HepG2 (cell line): ENCODE measurements around the gene SMCO4. TPM values are rescaled to one million over a fixed set of nuclear protein-coding genes. Genes with fewer than 3 reads are reported as not detected.

Source experiments
- ATAC-seq: fragments of 200-7000 bp; cut with Tn5 transposase; 3 replicates; pipeline ENCODE4 v1.9.1; 2020; ENCODE audit warnings: mild to moderate bottlenecking, moderate library complexity
- BruUV-seq: library from RNA; stranded (reverse); fragments of 400-500 nt; replicated peaks from 2 replicates; lab custom pipeline; 2021; lab: Mats Ljungman, UMichigan
- CTCF ChIA-PET: fragments of 300-600 bp; formaldehyde crosslinking; extraction: SDS; loops from one replicate; lab custom pipeline; 2021; ENCODE audit warnings: low total read pairs, inconsistent platforms, low intra/inter-chr PET ratio; lab: Yijun Ruan, JAX
- POLR2A ChIA-PET: fragments of 350-600 bp; sonication (Branson Sonifier 250); formaldehyde crosslinking; loops from one replicate; lab custom pipeline; 2020; ENCODE audit warnings: antibody characterized with exemption, inconsistent platforms; lab: Yijun Ruan, JAX
- DNase-seq: peaks from one replicate; pipeline ENCODE4 v3.0.0-alpha.2; 2015; ENCODE audit warnings: low spot score
- FAIRE-seq: peaks from 3 replicates; lab custom pipeline; 2011; peaks lifted over from hg19 to GRCh38; lab: Jason Lieb, UNC
- H2AFZ ChIP-seq: one replicate; pipeline ENCODE4 v1.6.1; 2011; ENCODE audit warnings: low read length, inconsistent platforms
- H3K27ac ChIP-seq: fragments of 300-600 bp; 3 replicates; pipeline ENCODE4 v1.8.0; 2011; ENCODE audit warnings: mixed run types, mild to moderate bottlenecking, mixed read lengths, low read length, inconsistent platforms; ENCODE audit not compliant: insufficient read depth; ENCODE audit errors: extremely low read length
- H3K27me3 ChIP-seq, 2 experiments: fragments of 200-600 bp in 1 of 2; 2 replicates in 1 of 2; 3 replicates in 1 of 2; pipeline versions ENCODE4 v1.6.0 to v1.8.0; 2011; ENCODE audit warnings: low read length in 2 of 2, mild to moderate bottlenecking in 2 of 2, moderate library complexity in 2 of 2, inconsistent platforms in 1 of 2; ENCODE audit not compliant: insufficient read depth in 2 of 2, control insufficient read depth in 1 of 2
- H3K36me3 ChIP-seq, 2 experiments: fragments of 200-600 bp in 1 of 2; replicated peaks in 1 of 2; 2 replicates in 1 of 2; 3 replicates in 1 of 2; pipeline versions ENCODE4 v1.5.1 to v1.8.0; 2011; ENCODE audit warnings: low read length in 2 of 2, inconsistent platforms in 1 of 2; ENCODE audit not compliant: insufficient read depth in 2 of 2, control insufficient read depth in 1 of 2
- H3K4me1 ChIP-seq: 2 replicates; pipeline ENCODE4 v1.5.1; 2012; ENCODE audit warnings: low read length, inconsistent platforms; ENCODE audit not compliant: insufficient read depth
- H3K4me2 ChIP-seq: 2 replicates; pipeline ENCODE4 v1.6.0; 2011; ENCODE audit warnings: low read depth, low read length, inconsistent platforms
- H3K4me3 ChIP-seq, 3 experiments: fragments of 200-600 bp in 1 of 3; sonication (generic), shearing (Covaris generic) in 1 of 3; replicated peaks in 1 of 3; 2 replicates each; pipeline ENCODE4 v1.5.1; 2011 to 2016; ENCODE audit warnings: low read length in 3 of 3, inconsistent platforms in 2 of 3, low read depth in 2 of 3, mild to moderate bottlenecking in 2 of 3, control low read depth in 1 of 3, mixed read lengths in 1 of 3; ENCODE audit not compliant: insufficient read depth in 1 of 3
- H3K79me2 ChIP-seq: one replicate; pipeline ENCODE4 v1.6.1; 2011; ENCODE audit warnings: low read length, inconsistent platforms; ENCODE audit not compliant: insufficient read depth
- H3K9ac ChIP-seq: 2 replicates; pipeline ENCODE4 v1.6.0; 2011; ENCODE audit warnings: mild to moderate bottlenecking, low read depth, low read length, inconsistent platforms; ENCODE audit not compliant: insufficient read depth
- H3K9me3 ChIP-seq: 2 replicates; pipeline ENCODE4 v1.5.1; 2012; ENCODE audit warnings: mild to moderate bottlenecking, low read length
- H4K20me1 ChIP-seq: 2 replicates; pipeline ENCODE4 v1.6.0; 2011; ENCODE audit warnings: inconsistent platforms, mild to moderate bottlenecking, low read length, moderate library complexity; ENCODE audit not compliant: insufficient read depth
- AKNA ChIP-seq: sonication (generic); formaldehyde crosslinking; IDR thresholded peaks from 2 replicates; pipeline ENCODE4 v1.4.0; 2020; ENCODE audit warnings: missing genetic modification reagents, borderline replicate concordance
- ARID4A ChIP-seq: sonication (generic); formaldehyde crosslinking; IDR thresholded peaks from 2 replicates; pipeline ENCODE4 v1.5.0; 2020; ENCODE audit warnings: mild to moderate bottlenecking, missing genetic modification reagents, borderline replicate concordance
- NFIC ChIP-seq: IDR thresholded peaks from 2 replicates; pipeline ENCODE4 v1.6.1; 2012; ENCODE audit warnings: mild to moderate bottlenecking, low read length, inconsistent platforms
- REPIN1 ChIP-seq: sonication (generic); formaldehyde crosslinking; IDR thresholded peaks from 2 replicates; pipeline ENCODE4 v1.8.0; 2022; ENCODE audit warnings: missing genetic modification reagents, low read depth, mild to moderate bottlenecking, borderline replicate concordance
- TFE3 ChIP-seq: IDR thresholded peaks from 2 replicates; pipeline ENCODE4 v1.6.1; 2016
- ZFY ChIP-seq: sonication (generic); formaldehyde crosslinking; IDR thresholded peaks from 2 replicates; pipeline ENCODE4 v1.4.0; 2020; ENCODE audit warnings: missing genetic modification reagents
- ZNF792 ChIP-seq: IDR thresholded peaks from 2 replicates; pipeline ENCODE4 v1.6.1; 2016
- WGBS: methylation state at CpG from one replicate; pipeline ENCODE4 v1.1.6; 2017; ENCODE audit warnings: low lambda C conversion rate; 5-methylcytosine and 5-hydroxymethylcytosine counted together
- in situ Hi-C: cut with HindIII; loops from 2 replicates; pipeline ENCODE4 v1.10.0; 2017; ENCODE audit warnings: low pct_unique_long_range_greater_than_20kb; ENCODE audit not compliant: extremely low pct_ligation_motif_present
- intact Hi-C: fragments of 100-400 bp; cut with micrococcal nuclease; formaldehyde crosslinking; loops from one replicate; pipeline ENCODE4 v1.10.0; 2022; ENCODE audit not compliant: unreplicated experiment
- polyA plus RNA-seq, 8 experiments: library from polyadenylated mRNA; depleted of rRNA in 3 of 8; stranded (reverse) in 7 of 8; unstranded in 1 of 8; fragments of >200 nt; fragmentation: Illumina TruSeq in 4 of 8; extraction: Trizol in 4 of 8; gene quantifications; 2 replicates each; pipeline versions ENCODE4 v1.2.1 to v1.2.3, GENCODE V29; 2011 to 2016; ENCODE audit warnings: low read depth in 4 of 8, missing spikeins in 1 of 8, mixed read lengths in 1 of 8; ENCODE audit not compliant: insufficient read depth in 1 of 8
- total RNA-seq, 5 experiments: library from RNA; depleted of rRNA; stranded (reverse); fragments of >200 nt; fragmentation: Illumina TruSeq; extraction: Trizol; gene quantifications; 2 replicates each; pipeline ENCODE4 v1.2.3, GENCODE V29; 2016; ENCODE audit warnings: low read depth in 1 of 5

SMCO4 gene
- total and polyA plus RNA-seq, 2 of the 13 experiments (the other 11 are each of a cell fraction or from before 2014, with no cell fraction given): 10.6 to 28.5 TPM

- TF ChIP-seq AKNA (CRISPR knock-in tag): no peak
These were observed 62.9 kb downstream of the SMCO4 start (continued) for GRCh38 chr11:93480256-93480655.

- no peak overlapping the region for H3K9ac ChIP-seq
- intact Hi-C loops (no loop called here), in situ Hi-C loops (no loop called here)
- no peak overlapping the region for H3K4me2 ChIP-seq
- H3K27me3 ChIP-seq: no peaks in the 10 kb centered on the region
- no peak overlapping the region for H3K27ac ChIP-seq
- H3K79me2 ChIP-seq: no peaks in the 10 kb centered on the region
- H3K36me3 ChIP-seq: peaks cover 3 to 4% of the 10 kb centered on the region in 2 experiments; a peak in 2 of 5 replicates
- no peak for FAIRE-seq
- no peak for DNase-seq
- no peaks in the 10 kb centered on the region for H4K20me1 ChIP-seq
- no peak for ATAC-seq
- no peak overlapping the region for H3K4me3 ChIP-seq
- BruUV-seq: no TSS peak
- 0 out of 2 replicates have a peak, but pooled peaks cover 6% of the 10 kb centered on the region for H3K9me3 ChIP-seq
- WGBS: 98% methylated on average over 19 of the region's 19 CpGs
- H2AFZ ChIP-seq: no peak overlapping the region
- ChIA-PET CTCF (interaction anchor here (0.5 kb wide), 1 partner anchor 138 kb away, joined by 3 read pairs; no protein-coding TSS in a partner anchor), POLR2A (no interaction called here)
- H3K4me1 ChIP-seq: no peaks in the 10 kb centered on the region; the same call in 1 of the 2 replicates
- no peak for TF ChIP-seq ZNF792 (CRISPR knock-in tag)
- TF ChIP-seq NFIC: no peak
- TF ChIP-seq ARID4A (CRISPR knock-in tag): no peak
- no peak for TF ChIP-seq ZFY
- TF ChIP-seq TFE3 (CRISPR knock-in tag): no peak
- no peak for TF ChIP-seq REPIN1 (CRISPR knock-in tag)
These were observed 64.3 kb downstream of the SMCO4 start for GRCh38 chr11:93478841-93479240.
